GM12878 (cell line): Measurements from ENCODE around the gene ASMTL. TPM values are rescaled to one million over a fixed set of nuclear protein-coding genes. Genes with fewer than 3 reads are reported as not detected.

ENCODE experiments used
- ATAC-seq: fragments of 200-7000 bp; cut with Tn5 transposase; 3 replicates; pipeline ENCODE4 v1.9.1; 2020; ENCODE audit warnings: mild to moderate bottlenecking, moderate library complexity
- BruUV-seq: library from RNA; stranded (reverse); fragments of 400-500 nt; replicated peaks from 2 replicates; lab custom pipeline; 2021; lab: Mats Ljungman, UMichigan
- CTCF ChIA-PET: fragments of 300-600 bp; sonication (Branson Sonifier 250); formaldehyde crosslinking; extraction: SDS; loops from one replicate; lab custom pipeline; 2021; ENCODE audit warnings: inconsistent platforms; lab: Yijun Ruan, JAX
- POLR2A ChIA-PET: fragments of 350-600 bp; formaldehyde crosslinking; extraction: SDS; loops from one replicate; lab custom pipeline; 2021; ENCODE audit warnings: inconsistent platforms; lab: Charles Lee
- RAD21 ChIA-PET: fragments of 300-600 bp; sonication (Branson Sonifier 250); formaldehyde crosslinking; loops from one replicate; lab custom pipeline; 2023; ENCODE audit warnings: antibody characterized with exemption; ENCODE audit not compliant: unreplicated experiment; lab: Charles Lee
- SMC1A ChIA-PET: fragments of 300-600 bp; sonication (Branson Sonifier 250); formaldehyde crosslinking; loops from one replicate; lab custom pipeline; 2023; ENCODE audit not compliant: unreplicated experiment, uncharacterized antibody; lab: Charles Lee
- DNase-seq: peaks from one replicate; pipeline ENCODE4 v3.0.0-alpha.2; 2011; ENCODE audit warnings: low read depth, low spot score
- FAIRE-seq: peaks from 3 replicates; lab custom pipeline; 2011; peaks lifted over from hg19 to GRCh38; lab: Jason Lieb, UNC
- H2AFZ ChIP-seq: 2 replicates; pipeline ENCODE4 v1.6.0; 2011; ENCODE audit warnings: low read depth, low read length, control low read depth; ENCODE audit not compliant: control insufficient read depth
- H3K27ac ChIP-seq: 2 replicates; pipeline ENCODE4 v1.5.1; 2011; ENCODE audit warnings: control low read depth; ENCODE audit not compliant: control insufficient read depth, insufficient read depth
- H3K27me3 ChIP-seq, 2 experiments: replicated peaks in 1 of 2; 2 replicates each; pipeline versions ENCODE4 v1.6.0 to v1.6.1; 2011; ENCODE audit warnings: low read length in 1 of 2; ENCODE audit not compliant: control insufficient read depth in 2 of 2, insufficient read depth in 2 of 2
- H3K36me3 ChIP-seq, 2 experiments: 2 replicates each; pipeline ENCODE4 v1.5.1; 2011; ENCODE audit warnings: low read length in 1 of 2; ENCODE audit not compliant: control insufficient read depth in 2 of 2, insufficient read depth in 2 of 2
- H3K4me1 ChIP-seq: 2 replicates; pipeline ENCODE4 v1.6.1; 2011; ENCODE audit warnings: mild to moderate bottlenecking, low read length, moderate library complexity, mixed read lengths; ENCODE audit not compliant: control insufficient read depth, insufficient read depth
- H3K4me2 ChIP-seq: 2 replicates; pipeline ENCODE4 v1.6.0; 2011; ENCODE audit warnings: control low read depth; ENCODE audit not compliant: control insufficient read depth, insufficient read depth
- H3K4me3 ChIP-seq: fragments of 200-600 bp; sonication (generic); 2 replicates; pipeline ENCODE4 v1.5.1; 2016
- H3K79me2 ChIP-seq: 2 replicates; pipeline ENCODE4 v1.6.0; 2011; ENCODE audit warnings: low read length; ENCODE audit not compliant: control insufficient read depth, insufficient read depth
- H3K9ac ChIP-seq: 2 replicates; pipeline ENCODE4 v1.8.0; 2011; ENCODE audit warnings: low read length, control low read depth, mixed read lengths; ENCODE audit not compliant: control insufficient read depth, insufficient read depth
- H3K9me3 ChIP-seq: replicated peaks from 3 replicates; pipeline ENCODE4 v1.5.1; 2011; ENCODE audit warnings: mild to moderate bottlenecking, low read length; ENCODE audit not compliant: control insufficient read depth, insufficient read depth
- H4K20me1 ChIP-seq: 2 replicates; pipeline ENCODE4 v1.6.0; 2011; ENCODE audit not compliant: control insufficient read depth, insufficient read depth
- HDGF ChIP-seq: fragments of 450-650 bp; IDR thresholded peaks from 2 replicates; pipeline ENCODE4 v1.6.1; 2016; ENCODE audit warnings: antibody characterized with exemption
- IRF4 ChIP-seq: IDR thresholded peaks from 2 replicates; pipeline ENCODE4 v1.6.1; 2011; ENCODE audit warnings: low read depth, low read length
- TARDBP ChIP-seq: IDR thresholded peaks from 2 replicates; pipeline ENCODE4 v1.6.1; 2016; ENCODE audit warnings: borderline replicate concordance
- WGBS: methylation state at CpG from one replicate; pipeline ENCODE4 v1.1.6; 2016; ENCODE audit warnings: low lambda C conversion rate; ENCODE audit not compliant: insufficient replicate concordance, insufficient coverage; ENCODE audit errors: missing lambda C conversion rate; 5-methylcytosine and 5-hydroxymethylcytosine counted together
- in situ Hi-C: fragments of 300-500 bp; cut with MboI; formaldehyde crosslinking; loops from 9 replicates; pipeline ENCODE4 v1.14.3; 2018; ENCODE audit warnings: mixed read lengths
- intact Hi-C: fragments of 100-400 bp; cut with micrococcal nuclease; formaldehyde crosslinking; loops from one replicate; pipeline ENCODE4 v1.14.2; 2022; ENCODE audit not compliant: unreplicated experiment
- polyA plus RNA-seq, 11 experiments: library from polyadenylated mRNA; depleted of rRNA in 4 of 11; unstranded in 6 of 11; stranded (reverse) in 5 of 11; fragments of >200 nt; fragmentation: Nextera tagmentation in 4 of 11; fragmentation: Illumina TruSeq in 1 of 11; extraction: Ambion mirVana in 4 of 11; extraction: Trizol in 1 of 11; gene quantifications; 1 replicate in 1 of 11; 2 replicates in 10 of 11; pipeline versions ENCODE4 v1.2.1 to v1.2.3, GENCODE V29; 2011 to 2016; ENCODE audit warnings: inconsistent platforms in 2 of 11, missing spikeins in 2 of 11, low read depth in 1 of 11
- total RNA-seq, 4 experiments: library from RNA; depleted of rRNA in 3 of 4; stranded (reverse); fragments of >200 nt in 3 of 4; fragmentation: Illumina TruSeq in 1 of 4; extraction: Trizol in 1 of 4; gene quantifications; 2 replicates each; pipeline versions ENCODE4 v1.2.1 to v1.2.3, GENCODE V29; 2013 to 2021
- TF ChIP-seq, protein P1 (sequence below): IDR thresholded peaks from 2 replicates; pipeline ENCODE4 v1.6.1; 2012; ENCODE audit warnings: low read depth, low read length, improper control_type of control experiment
- TF ChIP-seq, protein P2 (sequence below): fragments of 450-650 bp; IDR thresholded peaks from 2 replicates; pipeline ENCODE4 v1.6.1; 2017; ENCODE audit warnings: mild to moderate bottlenecking, moderate library complexity
- TF ChIP-seq, protein P3 (sequence below): IDR thresholded peaks from 2 replicates; pipeline ENCODE4 v1.6.1; 2012; ENCODE audit warnings: low read depth, low read length, improper control_type of control experiment

The ASMTL gene
- total and polyA plus RNA-seq, 10 of the 15 experiments (the other 5 are each of a cell fraction or from before 2014, with no cell fraction given), result 1.6 to 51.9 (median 32.1) TPM

DNA sequence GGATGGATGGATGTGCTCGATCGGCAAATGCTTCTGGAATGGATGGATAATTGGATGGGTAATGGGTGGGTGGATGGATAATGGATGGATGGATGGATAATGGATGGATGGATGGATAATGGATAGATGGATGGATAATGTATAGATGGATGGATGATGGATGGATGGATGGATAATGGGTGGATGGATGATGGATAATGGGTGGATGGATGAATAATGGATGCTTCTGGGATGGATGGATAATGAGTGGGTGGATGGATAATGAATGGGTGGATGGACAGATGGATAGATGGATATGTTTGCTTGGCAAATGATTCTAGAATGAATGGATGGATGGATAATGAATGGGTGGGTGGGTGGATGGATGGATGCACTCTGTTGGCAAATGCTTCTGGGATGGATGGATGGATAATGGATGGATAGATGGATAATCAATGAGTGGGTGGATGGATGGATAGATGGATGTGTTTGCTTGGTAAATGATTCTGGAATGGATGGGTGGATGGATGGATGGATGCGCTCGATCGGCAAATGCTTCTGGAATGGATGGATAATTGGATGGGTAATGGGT, 57.0 kb downstream of the ASMTL start:
- Histone ChIP-seq H3K9ac (no peak overlapping the region), H3K27me3 (no peaks in the 10 kb centered on the region), H3K4me1 (peaks cover 3% of the 10 kb centered on the region; the same call in 1 of the 2 replicates), H3K4me3 (0 out of 2 replicates have a peak overlapping the region, but pooled peaks have one; percentile 41), H3K27ac (no peak overlapping the region), H4K20me1 (peaks cover 6% of the 10 kb centered on the region; the same call in 1 of the 2 replicates), H2AFZ (no peak overlapping the region), H3K4me2 (no peak overlapping the region), H3K79me2 (peaks cover 43% of the 10 kb centered on the region), H3K36me3 (peaks cover 0 to 5% of the 10 kb centered on the region in 2 experiments; a peak in 3 of 4 replicates), H3K9me3 (no peaks in the 10 kb centered on the region)
- DNase-seq (no peak), ATAC-seq (no peak), FAIRE-seq (no peak)
- ChIA-PET RAD21 (no interaction called here), SMC1A (no interaction called here), POLR2A (no interaction called here), CTCF (no interaction called here)
- TF ChIP-seq, protein P1, sequence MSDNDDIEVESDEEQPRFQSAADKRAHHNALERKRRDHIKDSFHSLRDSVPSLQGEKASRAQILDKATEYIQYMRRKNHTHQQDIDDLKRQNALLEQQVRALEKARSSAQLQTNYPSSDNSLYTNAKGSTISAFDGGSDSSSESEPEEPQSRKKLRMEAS, result no peak
- TF ChIP-seq TARDBP (0 out of 2 replicates have a peak, but pooled peaks have one; percentile 46), HDGF (peak; percentile 69; the same call in 1 of the 2 replicates)
- intact Hi-C loops, result no loop called here
- in situ Hi-C loops, result no loop called here
- BruUV-seq, result no TSS peak
- 100% methylated on average over 5 of the region's 5 CpGs for WGBS

DNA sequence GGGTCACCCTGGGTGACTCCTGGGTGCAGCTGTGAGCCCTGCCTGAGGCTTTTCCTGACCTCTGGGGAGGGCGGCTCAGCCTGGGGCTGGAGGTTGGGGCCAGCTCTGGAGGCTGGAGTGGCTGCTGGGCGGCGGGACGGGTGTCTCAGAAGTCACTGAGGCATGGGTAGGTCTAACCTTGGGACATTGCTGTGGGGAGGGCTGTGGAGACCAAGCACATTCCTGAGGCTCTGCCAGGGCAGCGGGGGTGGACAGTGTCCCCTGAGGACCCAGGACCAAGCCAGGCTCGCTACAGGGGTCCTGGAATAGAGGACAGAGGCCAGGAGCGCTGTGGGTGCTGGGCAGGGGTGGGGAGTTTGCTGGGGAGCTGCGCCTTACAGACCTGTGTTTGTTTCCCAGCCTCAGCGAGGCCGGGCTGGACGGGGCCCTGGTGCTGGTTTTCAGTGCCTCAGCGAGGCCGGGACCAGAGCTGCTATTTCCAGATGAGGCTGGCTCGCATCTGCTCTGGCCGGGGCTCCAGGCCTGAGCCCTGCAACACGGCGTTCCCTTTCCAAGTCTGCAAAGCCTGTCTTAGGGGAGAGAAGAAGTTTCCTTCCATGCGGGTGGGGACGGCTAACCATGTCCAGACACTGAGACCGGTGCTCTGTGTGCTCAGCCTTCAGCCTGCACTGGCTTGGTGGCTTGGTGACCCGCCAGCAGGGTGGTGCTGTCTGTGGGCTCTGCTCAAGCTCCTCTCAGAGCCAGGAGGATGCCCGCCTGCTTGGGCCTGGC, 57.8 kb downstream of the ASMTL start:
- H3K9me3 ChIP-seq, result no peaks in the 10 kb centered on the region
- CTCF ChIA-PET, result no interaction called here
- H3K27me3 ChIP-seq, result no peaks in the 10 kb centered on the region
- peaks cover 9% of the 10 kb centered on the region; the same call in 1 of the 2 replicates for H4K20me1 ChIP-seq
- H3K4me3 ChIP-seq, result 0 out of 2 replicates have a peak overlapping the region, but pooled peaks have one; percentile 41
- H2AFZ ChIP-seq, result no peak overlapping the region
- H3K36me3 ChIP-seq, result peaks cover 0 to 8% of the 10 kb centered on the region in 2 experiments; a peak in 3 of 4 replicates
- POLR2A ChIA-PET, result no interaction called here
- 96% methylated on average over 22 of the region's 22 CpGs for WGBS
- peaks cover 51% of the 10 kb centered on the region for H3K79me2 ChIP-seq
- TF ChIP-seq, protein P2, sequence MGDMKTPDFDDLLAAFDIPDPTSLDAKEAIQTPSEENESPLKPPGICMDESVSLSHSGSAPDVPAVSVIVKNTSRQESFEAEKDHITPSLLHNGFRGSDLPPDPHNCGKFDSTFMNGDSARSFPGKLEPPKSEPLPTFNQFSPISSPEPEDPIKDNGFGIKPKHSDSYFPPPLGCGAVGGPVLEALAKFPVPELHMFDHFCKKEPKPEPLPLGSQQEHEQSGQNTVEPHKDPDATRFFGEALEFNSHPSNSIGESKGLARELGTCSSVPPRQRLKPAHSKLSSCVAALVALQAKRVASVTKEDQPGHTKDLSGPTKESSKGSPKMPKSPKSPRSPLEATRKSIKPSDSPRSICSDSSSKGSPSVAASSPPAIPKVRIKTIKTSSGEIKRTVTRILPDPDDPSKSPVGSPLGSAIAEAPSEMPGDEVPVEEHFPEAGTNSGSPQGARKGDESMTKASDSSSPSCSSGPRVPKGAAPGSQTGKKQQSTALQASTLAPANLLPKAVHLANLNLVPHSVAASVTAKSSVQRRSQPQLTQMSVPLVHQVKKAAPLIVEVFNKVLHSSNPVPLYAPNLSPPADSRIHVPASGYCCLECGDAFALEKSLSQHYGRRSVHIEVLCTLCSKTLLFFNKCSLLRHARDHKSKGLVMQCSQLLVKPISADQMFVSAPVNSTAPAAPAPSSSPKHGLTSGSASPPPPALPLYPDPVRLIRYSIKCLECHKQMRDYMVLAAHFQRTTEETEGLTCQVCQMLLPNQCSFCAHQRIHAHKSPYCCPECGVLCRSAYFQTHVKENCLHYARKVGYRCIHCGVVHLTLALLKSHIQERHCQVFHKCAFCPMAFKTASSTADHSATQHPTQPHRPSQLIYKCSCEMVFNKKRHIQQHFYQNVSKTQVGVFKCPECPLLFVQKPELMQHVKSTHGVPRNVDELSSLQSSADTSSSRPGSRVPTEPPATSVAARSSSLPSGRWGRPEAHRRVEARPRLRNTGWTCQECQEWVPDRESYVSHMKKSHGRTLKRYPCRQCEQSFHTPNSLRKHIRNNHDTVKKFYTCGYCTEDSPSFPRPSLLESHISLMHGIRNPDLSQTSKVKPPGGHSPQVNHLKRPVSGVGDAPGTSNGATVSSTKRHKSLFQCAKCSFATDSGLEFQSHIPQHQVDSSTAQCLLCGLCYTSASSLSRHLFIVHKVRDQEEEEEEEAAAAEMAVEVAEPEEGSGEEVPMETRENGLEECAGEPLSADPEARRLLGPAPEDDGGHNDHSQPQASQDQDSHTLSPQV, result no peak
- TF ChIP-seq, protein P3, sequence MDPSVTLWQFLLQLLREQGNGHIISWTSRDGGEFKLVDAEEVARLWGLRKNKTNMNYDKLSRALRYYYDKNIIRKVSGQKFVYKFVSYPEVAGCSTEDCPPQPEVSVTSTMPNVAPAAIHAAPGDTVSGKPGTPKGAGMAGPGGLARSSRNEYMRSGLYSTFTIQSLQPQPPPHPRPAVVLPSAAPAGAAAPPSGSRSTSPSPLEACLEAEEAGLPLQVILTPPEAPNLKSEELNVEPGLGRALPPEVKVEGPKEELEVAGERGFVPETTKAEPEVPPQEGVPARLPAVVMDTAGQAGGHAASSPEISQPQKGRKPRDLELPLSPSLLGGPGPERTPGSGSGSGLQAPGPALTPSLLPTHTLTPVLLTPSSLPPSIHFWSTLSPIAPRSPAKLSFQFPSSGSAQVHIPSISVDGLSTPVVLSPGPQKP, result no peak
- no peak for TF ChIP-seq IRF4
- H3K4me1 ChIP-seq, result peaks cover 3% of the 10 kb centered on the region; the same call in 1 of the 2 replicates
- RAD21 ChIA-PET, result no interaction called here
- no peak for DNase-seq
- H3K9ac ChIP-seq, result no peak overlapping the region; the same call in 1 of the 2 replicates
- no peak for ATAC-seq
- intact Hi-C loops, result no loop called here
- no TSS peak for BruUV-seq
- in situ Hi-C loops, result no loop called here
- H3K27ac ChIP-seq, result no peak overlapping the region
- SMC1A ChIA-PET, result no interaction called here
- peak overlapping the region; percentile 38; the same call in 1 of the 2 replicates for H3K4me2 ChIP-seq
- no peak for FAIRE-seq
